Activated CD4-positive, alpha-beta T cell treated with anti-CD3 and anti-CD28 coated beads for 48 hours (primary cell): ENCODE data around the gene PRKCH.

Experiments
- DNase-seq: peaks from one replicate; pipeline ENCODE4 v3.0.0-alpha.2; 2020

PRKCH gene

DNA sequence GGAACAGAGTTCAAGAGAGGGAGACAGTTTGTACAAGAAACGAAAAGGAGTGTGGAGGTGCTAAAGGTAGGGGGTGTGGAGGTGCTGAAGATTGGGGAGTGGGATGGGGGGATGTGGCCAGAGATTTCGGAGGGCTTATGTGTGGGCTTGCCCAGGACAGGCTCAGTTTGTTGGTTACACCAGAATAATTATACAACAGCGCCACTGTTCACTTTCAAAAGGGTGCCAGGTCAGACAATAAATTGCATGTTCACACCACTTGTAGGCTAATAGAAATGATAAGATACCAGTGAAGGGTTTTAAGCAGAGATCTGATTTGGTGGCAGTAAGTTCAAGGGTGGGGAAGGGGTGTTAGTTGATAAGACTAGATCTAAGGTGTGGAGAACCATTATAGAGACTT, 75.3 kb downstream of the PRKCH start:
- DNase-seq = no peak

DNA sequence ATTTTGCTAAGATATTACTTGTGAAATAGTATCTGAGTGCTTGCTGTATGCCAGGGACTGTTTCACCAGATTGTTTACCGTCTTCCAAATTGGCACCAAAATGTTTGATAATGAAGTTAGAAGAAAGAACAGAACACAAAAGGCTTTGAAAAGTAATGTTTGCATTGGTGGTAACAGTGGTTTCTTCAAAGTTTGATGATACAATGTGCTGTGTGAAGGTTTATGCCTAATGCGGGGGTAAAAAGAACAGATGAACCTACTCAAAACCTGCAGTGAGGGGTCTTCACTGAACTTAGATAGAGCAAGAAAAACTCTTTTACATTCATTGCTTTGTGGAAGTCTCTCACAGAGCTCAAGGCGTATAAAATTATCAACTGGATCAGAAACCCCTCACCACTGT, 76.2 kb downstream of the PRKCH start:
- DNase-seq = no peak

DNA sequence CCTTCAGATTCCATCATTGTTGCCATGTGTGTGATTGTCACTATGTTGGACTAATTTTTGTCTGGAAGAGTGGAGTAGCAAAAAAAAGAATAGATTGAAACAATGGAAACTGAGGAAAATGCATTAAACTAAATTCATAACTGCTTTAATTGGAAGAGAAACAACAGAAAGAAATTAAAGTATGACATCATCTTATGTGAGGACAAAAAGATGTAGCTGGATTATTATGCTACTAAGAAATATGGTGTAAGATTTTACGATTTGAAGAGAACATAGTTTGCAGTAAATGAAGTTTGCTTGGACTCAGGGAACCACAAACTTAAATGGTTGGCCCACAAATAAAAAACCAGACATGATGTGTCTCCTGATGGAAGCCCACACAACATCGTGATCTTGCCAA, 76.8 kb downstream of the PRKCH start:
- no peak for DNase-seq

DNA sequence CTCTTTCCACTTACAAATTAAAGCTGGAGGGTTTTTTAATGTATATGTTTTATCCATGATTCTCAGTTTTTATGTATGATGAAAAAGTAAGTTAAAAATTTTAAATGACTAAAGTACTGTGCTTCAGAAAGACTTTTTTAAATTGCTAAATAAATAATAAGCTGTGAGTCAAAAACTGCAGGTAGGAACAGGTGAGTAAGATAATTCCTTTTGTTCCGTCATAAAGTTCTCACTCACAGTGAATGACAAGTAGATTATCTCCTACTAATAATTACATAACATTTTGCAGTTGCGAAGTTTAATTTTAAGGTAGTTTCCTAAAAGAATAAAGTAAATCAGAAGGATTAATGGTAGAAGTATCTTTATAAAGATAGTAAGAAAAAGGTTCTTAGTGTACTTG, 78.0 kb downstream of the PRKCH start:
- DNase-seq = no peak

DNA sequence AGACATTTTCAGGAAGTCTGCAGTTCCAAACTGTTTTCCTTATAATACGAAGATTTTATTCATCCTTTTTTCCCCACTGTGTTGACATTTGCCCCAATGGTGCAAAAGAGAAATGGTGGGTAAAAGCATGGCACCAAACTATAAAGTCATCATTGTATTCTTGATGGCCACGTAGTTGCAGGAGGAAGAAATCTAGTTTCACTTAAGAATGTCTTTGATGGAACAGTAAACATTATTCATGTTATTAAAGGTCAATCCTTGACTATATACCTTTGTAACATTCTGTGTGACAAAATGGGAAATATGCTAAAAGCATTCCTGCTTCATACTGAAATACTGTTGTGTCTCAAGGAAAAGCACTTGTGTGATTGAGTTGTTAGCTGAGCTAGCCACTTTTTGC, 80.1 kb downstream of the PRKCH start:
- no peak for DNase-seq

DNA sequence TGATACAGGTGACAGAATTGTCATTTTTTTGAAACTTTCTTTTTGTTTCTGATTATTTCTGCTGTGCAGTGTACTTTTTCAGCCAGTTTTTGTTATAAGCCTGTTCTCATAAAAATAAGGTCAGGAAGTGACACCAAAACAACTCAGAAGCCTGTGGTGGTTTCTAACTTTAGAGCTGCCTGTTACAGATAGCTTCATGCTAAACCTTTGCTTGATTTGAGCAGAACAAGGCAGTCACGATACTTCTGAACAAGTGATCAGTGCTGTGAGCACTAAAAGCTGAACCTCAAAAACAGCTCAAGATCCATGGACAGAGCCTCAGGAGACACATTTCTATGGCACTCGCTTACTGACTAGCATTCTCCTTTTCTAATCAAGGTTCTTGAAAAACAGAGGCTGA, 82.0 kb downstream of the PRKCH start:
- no peak for DNase-seq

DNA sequence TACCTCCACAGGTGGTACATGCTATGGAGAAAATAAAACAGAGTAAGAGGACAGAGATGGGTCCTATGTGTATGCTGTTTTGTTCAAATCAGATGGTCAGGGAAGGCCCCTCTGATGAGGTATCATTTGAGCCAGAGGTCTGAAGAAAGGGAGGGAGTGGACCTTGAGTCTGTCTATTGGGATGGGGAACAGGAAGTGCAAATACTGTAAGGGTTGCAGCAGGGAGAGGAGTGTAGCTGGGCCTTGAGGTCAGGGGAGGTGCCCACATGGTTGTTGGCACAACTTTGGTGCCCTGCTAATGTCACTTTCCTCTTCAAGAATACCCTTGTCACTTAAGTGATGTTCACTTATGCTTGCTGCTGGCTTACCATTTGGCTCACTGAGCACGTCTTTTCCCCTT, 83.3 kb downstream of the PRKCH start:
- DNase-seq = no peak

DNA sequence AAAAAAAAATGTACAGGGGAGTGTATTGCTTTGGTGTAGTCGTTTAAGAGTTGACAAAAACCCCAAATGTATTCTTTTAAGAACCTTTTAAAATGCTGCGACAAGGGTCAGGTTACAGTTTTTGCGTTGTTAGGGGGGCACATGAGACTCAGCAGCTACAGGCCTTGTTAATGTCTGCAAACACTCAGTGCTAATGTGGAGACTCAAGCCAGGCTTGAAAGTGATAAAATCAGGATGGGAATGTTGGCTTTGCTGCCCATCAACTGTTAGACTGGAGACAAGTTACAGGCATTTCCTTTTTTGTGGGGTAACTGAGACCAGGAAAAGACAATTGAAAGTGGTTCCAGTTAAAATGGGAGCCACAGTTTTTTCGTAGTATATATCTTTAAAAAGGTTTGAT, 84.8 kb downstream of the PRKCH start:
- DNase-seq = no peak

DNA sequence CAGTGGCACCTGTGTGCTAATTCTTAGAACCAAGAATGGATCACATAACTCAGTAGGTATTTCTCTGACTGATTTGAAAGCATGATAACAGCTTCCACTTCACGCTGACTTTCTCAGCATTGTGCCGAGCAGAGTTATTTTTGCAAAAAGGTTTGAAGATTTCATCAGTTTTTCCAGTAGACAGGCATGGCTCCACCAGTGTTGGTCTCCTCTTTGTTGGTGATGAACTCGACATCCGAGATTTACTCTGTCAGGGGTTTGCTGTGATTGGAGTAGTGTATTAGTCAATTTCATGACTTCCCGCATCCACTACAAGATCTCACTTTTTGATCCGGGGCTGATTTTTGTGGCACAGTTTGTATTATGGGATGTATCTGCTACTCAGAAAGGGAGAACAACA, 85.3 kb downstream of the PRKCH start:
- peak; percentile 51 for DNase-seq

DNA sequence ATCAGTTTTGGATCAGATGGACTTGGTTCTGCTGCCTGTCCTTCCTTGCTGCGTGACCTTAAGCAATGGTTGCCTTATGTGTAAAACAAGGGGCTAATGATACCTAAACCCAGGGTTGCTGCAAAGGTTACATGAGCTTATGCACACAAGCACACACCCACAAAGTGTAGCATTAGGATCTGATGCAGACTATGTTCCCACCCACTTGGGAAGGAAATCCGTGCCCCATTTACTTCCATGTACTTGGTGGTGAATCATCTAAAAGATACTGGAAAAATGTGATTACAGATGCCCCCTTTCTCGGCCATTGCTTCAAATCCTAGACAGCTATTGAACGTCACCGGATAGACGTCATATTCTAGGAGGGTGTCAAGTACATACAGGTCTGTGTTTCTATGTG, 87.1 kb downstream of the PRKCH start:
- DNase-seq = no peak

DNA sequence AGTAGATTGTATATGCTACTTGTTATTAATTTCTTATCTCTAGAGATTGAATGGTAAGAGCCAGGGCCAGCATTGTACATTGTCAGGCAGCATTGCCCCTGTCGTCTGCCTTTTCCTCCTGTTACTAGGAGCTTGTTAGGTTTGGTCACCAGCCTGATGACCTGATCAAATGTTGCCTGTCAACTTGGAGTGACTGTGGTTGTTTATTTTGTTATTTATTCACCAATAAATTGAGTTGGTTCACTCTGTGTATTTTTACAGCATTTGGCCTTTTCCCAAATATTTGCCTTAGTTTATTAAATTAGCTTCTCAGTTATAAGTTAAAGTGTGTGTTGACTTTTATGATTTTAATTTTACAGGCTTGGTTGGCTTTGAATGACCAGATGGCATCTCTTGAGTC, 88.4 kb downstream of the PRKCH start:
- DNase-seq = no peak

DNA sequence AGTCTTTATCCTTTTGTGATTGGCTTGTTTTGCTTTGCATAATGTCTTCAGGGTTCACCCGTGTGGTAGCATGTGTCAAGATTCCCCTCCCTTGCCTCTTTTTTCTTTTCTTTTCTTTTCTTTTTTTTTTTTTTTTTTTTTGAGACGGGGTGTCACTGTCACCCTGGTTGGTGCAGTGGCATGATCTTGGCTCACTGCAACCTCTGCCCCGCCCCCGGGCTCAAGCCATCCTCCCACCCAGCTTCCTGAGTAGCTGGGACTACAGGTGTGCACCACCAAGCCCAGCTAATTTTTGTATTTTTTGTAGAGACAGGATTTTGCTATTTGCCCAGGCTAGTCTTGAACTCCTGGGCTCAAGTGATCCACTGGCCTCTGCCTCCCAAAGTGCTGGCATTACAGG, 94.6 kb downstream of the PRKCH start:
- peak; percentile 25 for DNase-seq

DNA sequence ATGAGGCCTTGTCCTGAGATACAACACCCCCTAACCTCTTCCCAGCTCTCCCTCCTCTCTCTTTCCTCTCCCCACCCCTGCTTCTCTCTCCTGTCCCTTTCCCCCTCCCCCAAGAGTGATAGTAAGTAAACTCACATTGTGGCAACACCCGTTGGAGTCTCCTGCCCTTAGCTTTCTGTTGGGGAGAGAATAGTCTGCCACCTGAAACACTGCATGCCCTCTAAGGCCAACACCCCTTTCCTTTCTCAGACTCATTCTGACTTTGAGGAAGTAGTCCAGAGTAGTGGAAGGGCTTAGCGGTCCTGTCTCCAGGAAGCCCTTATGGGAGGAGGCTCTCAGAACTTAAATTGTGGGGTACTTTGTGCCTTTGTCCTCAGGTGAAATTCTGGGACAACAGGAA, 95.2 kb downstream of the PRKCH start:
- DNase-seq = no peak

DNA sequence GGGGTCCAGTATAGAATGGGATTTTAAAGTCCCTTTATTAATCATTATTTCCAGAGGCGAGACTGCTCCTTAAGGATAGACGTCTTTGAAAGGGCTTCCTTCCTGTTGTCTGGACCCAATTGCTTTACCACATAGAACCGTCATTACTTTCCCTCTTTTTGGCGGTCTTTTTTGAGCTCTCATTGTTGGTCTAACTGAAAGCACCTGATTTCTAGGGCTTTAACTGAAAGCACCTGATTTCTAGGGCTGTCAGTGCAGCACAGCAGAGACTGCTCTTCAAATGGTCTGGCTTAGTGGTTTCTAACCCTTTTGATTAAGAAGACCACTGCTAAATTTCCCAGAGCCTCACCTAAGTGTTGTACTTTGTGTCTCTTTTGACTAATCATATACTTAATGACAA, 95.8 kb downstream of the PRKCH start:
- no peak for DNase-seq

DNA sequence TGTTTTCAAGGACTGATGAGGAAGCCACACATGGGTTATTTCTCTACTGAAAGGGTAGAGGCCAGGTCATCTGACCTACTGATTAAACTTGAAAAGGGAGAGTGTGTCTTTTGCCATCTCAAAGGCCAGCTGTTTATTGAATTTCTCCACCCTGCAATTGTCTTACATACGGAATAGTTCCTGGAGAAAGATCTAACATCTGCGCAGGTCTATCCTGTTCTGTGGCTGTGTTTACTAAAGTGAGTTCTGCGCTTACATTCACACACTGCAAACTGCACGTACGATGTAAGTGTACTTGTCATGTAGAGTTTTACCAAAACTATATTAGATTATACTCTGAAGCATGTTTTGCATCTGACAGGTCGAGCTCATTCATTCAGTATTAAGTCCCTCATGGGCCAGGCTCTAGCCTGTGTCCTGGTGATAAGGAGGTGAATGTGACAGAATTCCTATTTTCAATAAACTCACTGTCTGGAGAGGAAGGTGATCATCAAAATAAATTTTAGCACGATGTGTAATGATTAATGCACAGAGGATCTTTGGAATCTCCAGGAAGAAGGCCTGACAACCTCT, 96.6 kb downstream of the PRKCH start:
- DNase-seq = no peak

DNA sequence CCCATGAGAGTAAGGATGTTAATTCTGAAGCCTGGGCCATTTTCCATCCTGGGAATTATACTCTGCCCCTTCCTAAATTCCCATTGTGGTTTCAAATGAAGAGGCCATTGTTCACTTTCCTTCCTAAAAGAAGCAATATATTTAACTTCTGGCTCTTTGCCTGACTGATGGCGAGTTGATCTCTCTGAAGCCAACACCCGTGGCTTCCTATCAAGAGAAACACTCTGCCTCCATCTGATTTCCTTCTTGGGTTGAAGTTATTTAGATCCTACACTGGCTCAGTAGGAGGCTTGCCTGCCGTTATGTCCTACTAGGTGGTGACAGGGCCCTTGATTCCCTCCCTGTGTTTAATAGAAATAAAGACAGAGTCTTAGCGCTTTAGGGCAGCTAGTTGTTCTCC, 97.4 kb downstream of the PRKCH start:
- DNase-seq = no peak

DNA sequence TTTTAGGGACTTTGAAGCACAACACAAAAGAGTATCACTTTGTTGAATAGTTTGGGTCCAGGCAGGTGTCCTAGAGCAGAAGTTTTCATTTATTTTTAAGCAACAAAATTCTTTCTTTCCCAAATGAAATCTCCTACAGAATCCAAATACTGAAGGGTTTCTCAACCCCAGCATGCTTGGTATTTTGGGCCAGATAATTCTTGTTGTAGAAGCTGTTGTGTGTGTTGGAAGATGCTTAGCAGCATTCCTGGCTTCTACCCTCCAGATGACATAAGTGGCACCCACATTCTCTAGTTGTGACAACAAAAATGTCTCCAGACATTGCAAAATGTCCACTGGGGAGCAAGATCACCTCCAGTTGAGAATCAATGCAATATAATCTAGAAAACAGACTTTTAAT, 97.8 kb downstream of the PRKCH start:
- no peak for DNase-seq

DNA sequence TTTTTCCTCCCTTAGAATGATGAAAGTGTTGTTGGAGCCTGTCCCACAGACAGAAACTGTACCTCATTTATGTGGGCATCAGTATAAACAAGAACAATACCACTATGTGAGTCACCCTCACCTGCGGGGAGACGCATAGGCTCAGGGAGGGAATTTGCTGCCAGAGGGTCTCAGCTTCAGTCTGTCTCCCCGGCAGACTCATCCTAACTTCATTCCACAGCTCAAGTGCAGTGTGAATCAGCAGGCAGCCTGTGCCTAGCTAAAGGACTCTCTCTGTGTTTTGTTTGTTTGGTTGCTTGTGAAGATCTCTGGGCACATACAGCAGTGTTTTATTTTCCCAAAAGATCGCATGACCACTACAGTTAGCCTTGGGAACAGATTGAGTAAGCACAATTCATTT, 98.9 kb downstream of the PRKCH start:
- DNase-seq = peak; percentile 29

DNA sequence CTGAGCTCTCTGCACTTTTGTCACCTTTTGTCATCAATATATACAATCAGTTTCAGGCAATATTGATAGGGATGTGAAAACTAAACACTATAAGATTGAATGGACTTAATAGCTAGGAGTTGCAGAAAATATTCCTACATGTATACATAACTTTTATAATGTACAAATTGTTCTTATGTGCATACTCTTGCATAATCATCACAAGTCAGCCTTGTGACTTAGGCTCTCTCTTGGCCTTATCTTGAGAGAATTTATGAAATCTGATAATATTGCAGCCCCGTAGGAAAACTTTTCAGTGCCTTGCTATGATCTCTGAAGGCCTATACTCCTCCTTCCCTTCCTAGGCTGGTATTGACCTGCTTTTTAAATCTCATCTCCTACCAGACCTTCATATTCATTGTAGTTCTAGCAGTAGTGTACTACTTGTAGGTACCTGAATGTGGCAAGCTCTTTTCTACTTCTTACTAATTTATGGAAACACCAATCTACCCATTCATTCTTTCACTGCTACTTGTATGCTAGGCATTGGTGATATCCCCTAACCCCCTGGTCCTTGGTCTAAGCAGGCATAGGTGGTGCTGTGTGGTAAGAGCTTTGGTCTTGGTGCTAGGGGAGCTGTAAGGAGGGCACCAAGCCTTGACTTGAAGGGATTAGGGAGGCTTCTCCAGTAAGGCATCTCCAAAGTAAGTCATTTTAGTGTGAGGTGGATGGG, 100.0 kb downstream of the PRKCH start:
- no peak for DNase-seq

DNA sequence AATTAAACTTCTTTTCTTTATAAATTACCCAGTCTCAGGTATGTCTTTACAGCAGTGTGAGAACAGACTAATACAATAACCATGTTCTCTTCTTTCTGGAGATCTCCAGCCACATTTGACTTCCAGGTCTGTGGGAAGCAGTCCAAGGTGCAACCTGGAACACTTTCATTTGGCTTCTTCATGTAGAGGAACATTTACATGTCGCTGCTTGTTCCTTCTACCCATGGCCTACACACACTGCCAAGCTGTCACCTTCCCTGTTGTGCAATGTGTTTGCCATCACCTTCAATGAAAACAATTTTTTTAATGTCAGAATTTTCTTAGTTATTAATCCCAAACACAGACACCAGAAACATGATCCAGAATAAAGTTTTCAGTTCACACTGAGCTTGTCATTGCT, 104.7 kb downstream of the PRKCH start:
- DNase-seq = no peak

DNA sequence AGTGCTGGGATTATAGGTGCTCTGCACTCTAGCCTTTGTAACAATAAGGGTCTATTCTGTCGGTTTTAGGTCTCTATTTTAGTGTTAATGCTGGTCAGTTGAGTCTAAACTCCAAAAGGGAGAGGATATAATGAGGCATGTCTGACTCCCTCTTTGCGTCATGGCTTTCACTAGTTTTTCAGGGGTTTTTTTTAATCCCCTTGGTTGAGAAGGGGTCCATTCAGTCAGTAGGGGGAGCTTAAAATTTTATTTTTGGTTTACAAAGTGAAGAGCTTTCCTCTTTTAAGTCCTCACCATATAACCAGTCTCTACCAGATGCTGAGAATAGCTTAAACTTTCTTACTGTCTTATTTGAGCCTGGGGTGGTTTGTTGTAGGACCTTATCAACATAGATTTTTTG, 106.9 kb downstream of the PRKCH start:
- no peak for DNase-seq

DNA sequence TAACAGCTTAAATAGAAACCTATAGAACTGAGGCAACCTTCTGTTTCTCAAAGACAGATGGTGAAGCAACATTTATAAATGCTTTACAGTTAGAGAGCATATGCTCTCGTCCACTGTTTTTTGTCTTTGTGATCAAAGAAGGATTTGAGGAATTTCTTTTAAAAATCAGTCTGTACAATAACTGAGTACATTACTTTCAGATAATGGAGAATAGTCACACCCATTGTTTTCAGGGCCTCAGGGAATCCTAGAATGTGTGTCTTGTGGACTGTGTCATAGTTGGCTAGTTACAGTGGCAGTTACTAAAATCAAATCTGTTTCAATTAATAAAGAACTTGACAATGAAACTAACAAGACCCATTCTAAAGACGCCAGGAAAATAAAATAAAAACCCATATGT, 107.9 kb downstream of the PRKCH start:
- DNase-seq = no peak

DNA sequence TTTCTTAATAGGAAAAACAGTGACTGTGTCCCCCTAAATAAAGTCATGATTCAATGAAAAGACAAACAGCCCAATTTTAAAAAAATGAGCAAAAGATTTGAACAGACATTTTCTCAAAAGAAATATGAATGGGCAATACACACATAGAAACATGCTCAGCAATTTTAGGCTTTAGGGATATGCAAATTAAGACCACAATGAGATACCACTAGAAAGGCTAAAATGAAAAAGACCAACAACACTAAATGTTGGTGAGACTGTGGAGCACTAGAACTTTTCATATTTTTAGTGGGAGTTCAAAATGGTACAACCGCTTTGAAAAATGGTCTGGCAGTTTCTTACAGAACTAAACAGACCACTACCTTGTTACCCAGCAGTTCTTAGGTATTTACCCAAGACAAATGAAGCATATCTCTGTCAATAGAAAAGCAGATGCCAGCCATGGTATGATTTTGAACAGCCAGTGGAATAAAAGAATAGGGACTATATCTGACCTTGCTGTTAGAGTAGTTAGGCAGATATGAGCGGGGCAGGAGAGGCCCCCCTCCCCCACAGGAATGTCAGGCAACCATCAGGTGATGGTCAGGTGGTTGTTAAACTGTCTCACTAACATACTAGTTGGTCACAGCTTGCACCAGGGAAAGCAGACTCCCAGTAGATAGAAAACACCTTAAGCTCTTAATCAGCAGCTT, 108.8 kb downstream of the PRKCH start:
- no peak for DNase-seq

DNA sequence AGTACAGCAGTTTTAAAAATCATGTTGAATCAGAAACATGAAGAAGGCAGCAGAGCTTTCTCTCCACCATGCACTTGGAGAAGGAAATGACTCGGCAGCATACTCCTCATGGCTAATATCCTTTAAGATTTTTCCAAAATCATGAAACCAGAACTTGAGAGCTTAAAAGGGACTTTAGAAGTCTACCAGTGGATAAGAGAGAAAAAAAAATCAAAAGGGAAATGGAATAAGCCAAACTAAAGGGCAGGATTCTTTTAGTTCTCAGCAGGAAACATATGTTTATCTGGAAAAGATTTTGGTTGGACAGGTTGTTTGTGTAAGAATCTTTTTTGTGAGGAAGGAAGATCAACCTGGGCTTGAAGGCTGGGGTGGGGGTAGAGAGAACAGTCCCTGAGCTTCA, 111.8 kb downstream of the PRKCH start:
- no peak for DNase-seq

DNA sequence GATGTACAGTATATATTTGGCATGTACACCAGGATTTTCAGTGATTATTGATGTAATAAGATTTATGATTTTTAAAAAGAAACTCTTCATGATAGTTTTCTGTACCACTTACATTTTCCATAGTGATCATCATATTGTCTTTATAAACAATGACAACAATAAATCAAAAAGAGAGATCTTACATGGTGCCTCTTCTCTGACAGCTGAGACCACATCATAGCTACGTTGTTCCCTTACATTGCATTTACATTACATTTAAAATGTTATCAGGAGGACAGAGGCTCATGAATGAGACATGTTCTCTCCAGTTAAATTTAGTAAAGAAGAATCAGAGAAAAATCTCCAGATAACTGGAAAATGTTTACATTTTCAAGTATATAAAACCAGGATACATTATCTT, 112.4 kb downstream of the PRKCH start:
- no peak for DNase-seq
